SJCRH30 (cell line): ENCODE results near the gene TNFRSF18. TPM values are rescaled to one million over a fixed set of nuclear protein-coding genes. Genes with fewer than 3 reads are reported as not detected.
A peak's percentile ranks its signal among the peaks of the same experiment; 100 is the strongest.

Source experiments
- DNase-seq, 2 experiments: peaks; one replicate each; pipeline ENCODE4 v3.0.0-alpha.2; 2015 to 2020
- H3K27ac ChIP-seq: fragments of 250-450 bp; sonication (Bioruptor Pico); 2 replicates; pipeline ENCODE4 v1.5.1; 2020; ENCODE audit warnings: mild to moderate bottlenecking, moderate library complexity
- H3K27me3 ChIP-seq: fragments of 250-450 bp; sonication (Bioruptor Pico); 2 replicates; pipeline ENCODE4 v1.5.1; 2020; ENCODE audit warnings: mild to moderate bottlenecking, moderate library complexity
- H3K36me3 ChIP-seq: fragments of 250-450 bp; sonication (Bioruptor Pico); 2 replicates; pipeline ENCODE4 v1.5.1; 2020; ENCODE audit warnings: mild to moderate bottlenecking, moderate library complexity
- H3K4me1 ChIP-seq: fragments of 250-450 bp; sonication (Bioruptor Pico); 2 replicates; pipeline ENCODE4 v1.5.1; 2020; ENCODE audit warnings: mild to moderate bottlenecking, moderate library complexity
- H3K4me3 ChIP-seq: fragments of 250-450 bp; sonication (Bioruptor Pico); 2 replicates; pipeline ENCODE4 v1.5.1; 2020; ENCODE audit warnings: mild to moderate bottlenecking, moderate library complexity
- H3K9me3 ChIP-seq: fragments of 250-450 bp; sonication (Bioruptor Pico); replicated peaks from 2 replicates; pipeline ENCODE4 v1.5.1; 2020; ENCODE audit warnings: mild to moderate bottlenecking, moderate library complexity
- total RNA-seq: library from RNA; depleted of rRNA; stranded (reverse); fragments of >200 nt; shearing (Covaris generic); gene quantifications from 2 replicates; pipeline ENCODE4 v1.2.3, GENCODE V29; 2014

TNFRSF18 gene
- total RNA-seq, 1 experiment from 2014 or later: 0.93 TPM

DNA sequence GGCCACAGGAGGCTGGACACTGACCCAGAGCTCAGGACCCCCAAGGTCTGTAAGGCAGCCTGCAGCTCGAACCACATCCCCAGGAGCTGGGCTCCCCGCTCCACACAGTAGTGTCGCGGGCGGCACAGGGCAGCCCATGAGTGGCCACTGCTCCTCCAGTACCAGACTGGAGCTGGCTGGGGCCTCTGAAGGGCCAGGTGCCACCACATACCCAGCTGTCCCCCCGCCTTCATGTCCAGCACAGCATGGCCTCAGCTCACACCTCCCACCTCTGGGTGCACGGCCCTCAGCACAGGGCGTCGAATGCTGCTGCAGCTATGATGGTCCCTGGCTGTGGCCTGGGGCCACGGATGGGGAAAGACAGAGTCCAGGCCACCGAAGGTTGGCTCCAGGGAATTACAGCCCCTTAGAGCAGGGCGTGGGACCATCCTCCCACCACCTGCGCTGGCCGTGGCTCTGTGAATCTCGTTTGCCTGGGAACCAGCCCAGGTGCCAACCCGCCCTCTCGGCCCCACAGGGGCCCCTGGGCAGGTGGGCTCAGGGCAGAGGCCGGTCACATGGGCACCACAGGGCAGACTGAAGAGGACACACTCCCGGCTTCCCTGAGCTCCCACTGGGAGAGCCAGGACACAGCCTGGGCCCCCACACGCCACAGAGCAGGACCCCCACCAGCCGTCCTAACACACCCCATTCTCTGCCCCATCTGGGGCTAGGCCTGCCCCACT is 9.7 kb upstream of the TNFRSF18 start:
- Histone ChIP-seq H3K9me3 (no peaks in the 10 kb centered on the region), H3K27me3 (no peaks in the 10 kb centered on the region), H3K36me3 (peaks cover 36% of the 10 kb centered on the region), H3K4me1 (peaks cover 13% of the 10 kb centered on the region; the same call in 1 of the 2 replicates), H3K27ac (no peak overlapping the region), H3K4me3 (no peak overlapping the region)
- DNase-seq: no peak

DNA sequence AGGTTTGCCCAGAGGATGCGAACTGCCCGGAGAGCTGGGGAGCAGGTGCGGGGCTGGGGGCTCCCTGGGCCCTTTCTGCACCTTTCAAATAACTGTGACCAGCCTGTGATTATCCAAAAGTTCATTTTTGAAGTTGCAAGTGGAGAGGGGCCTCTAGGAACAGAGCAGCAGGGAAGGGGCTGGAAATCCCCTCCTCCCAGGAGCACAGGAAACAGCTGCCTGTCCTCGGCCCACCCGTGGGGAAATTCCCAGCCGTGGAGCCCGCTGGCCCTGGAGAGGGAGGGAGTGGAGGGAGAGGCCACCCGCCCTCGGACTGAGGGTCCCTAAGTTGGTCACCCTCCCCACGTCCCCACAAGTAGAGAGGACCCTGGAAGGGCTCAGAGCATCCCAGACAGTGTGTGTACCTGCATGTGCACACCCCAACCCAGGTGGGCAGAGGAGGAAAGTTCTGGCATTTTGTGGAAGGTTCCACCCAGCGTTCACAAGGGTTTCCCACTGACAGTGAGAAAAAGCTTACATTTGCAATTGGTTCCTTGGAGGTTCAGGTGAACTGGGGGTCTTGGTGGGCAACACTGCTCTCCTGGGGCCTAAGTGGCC is 8.8 kb upstream of the TNFRSF18 start:
- Histone ChIP-seq H3K27ac (no peak overlapping the region), H3K27me3 (no peaks in the 10 kb centered on the region), H3K9me3 (no peaks in the 10 kb centered on the region), H3K4me3 (no peak overlapping the region), H3K4me1 (peaks cover 13% of the 10 kb centered on the region; the same call in 1 of the 2 replicates), H3K36me3 (peaks cover 28% of the 10 kb centered on the region)
- DNase-seq: no peak

DNA sequence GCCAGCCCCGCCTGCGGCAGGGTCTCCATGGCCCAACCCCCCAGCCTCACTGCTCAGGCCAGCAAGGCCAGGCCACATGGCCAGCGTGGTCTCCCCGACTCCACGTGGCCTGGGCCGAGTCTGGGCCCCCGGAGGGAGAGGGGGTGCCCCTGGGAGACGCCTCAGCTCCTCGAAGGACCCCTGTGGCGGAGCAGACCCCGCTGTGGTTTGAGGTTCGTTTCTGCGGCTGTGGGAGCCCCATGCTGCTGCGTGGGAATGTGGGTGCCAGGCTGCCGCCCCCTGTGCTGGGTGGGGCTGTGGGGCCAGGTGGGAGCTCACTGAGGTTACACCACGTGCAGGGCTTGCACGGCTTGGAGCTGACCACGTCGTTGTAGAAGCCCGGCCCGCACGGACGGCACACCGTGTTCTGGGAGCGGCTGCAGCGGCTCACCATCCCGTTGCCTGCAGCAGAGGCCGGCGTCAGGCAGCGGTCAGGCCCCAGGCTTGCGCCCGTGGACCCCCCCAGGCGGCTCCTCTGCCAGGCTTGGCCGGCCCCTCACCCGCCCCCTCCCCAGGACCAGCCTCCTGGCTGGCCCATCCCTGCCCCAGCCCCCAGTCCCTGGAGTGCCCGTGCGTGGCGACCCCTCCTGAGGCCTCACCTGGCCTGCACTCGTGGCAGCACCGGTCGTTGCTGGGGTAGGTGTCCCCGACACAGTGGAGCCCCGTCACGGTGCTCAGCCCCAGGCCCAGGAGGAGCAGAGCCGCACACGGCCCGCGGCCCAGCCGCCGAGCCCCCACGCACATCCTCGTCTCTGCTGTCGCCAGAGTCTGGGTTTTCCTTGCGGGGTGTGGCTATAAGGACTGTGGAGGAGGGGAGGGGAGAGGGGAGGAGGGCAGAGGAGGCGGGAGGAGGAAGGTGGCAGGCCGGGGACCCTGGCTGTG is 7.2 kb upstream of the TNFRSF18 start, which contains the start of gene TNFRSF4:
TSS of gene TNFRSF4 (minus strand) at position 809 of the 921 bp plus-strand sequence. CDS start at position 783, 26 bp downstream.
- Histone ChIP-seq H3K4me1 (peaks cover 21% of the 10 kb centered on the region; the same call in 1 of the 2 replicates), H3K36me3 (peaks cover 15% of the 10 kb centered on the region), H3K4me3 (peak within 1 kb of the TSS; percentile 57), H3K27me3 (no peaks in the 10 kb centered on the region), H3K9me3 (no peaks in the 10 kb centered on the region), H3K27ac (no peak within 1 kb of the TSS; the same call in 1 of the 2 replicates)
- DNase-seq: no peak

DNA sequence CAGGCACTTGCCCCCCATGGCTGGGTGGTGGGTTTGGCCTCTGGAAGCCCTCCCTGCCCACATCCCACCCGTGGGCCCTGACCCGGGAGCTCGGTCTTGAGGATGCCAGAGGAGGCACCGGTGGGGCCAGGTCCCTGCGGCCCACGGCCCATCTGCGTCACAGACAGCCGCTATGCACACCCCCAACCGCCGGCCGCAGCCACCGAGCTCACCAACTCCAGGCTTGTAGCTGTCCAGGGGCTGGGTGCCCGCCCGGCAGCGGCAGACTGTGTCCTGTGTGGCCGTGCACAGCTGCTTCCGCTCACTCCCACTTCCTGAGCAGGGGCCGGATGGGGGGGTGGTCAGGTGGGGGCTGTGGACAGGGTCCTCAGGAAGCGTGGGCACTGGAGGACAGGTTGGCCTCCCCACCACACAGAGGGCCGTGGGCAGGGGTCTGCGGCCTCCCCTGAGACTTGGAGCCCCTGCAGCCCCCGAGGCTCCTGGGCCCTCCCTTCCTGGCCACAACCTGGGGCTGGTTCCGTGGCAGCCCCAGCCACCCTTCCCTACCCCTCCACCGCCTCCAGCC is 6.5 kb upstream of the TNFRSF18 start:
- peaks cover 25% of the 10 kb centered on the region for H3K4me1 ChIP-seq
- H3K9me3 ChIP-seq: no peaks in the 10 kb centered on the region
- no peaks in the 10 kb centered on the region for H3K27me3 ChIP-seq
- H3K4me3 ChIP-seq: peak overlapping the region; percentile 57
- peaks cover 7% of the 10 kb centered on the region for H3K36me3 ChIP-seq
- peak; percentile 86 to 88 for DNase-seq
- H3K27ac ChIP-seq: peak overlapping the region; percentile 30; the same call in 1 of the 2 replicates

DNA sequence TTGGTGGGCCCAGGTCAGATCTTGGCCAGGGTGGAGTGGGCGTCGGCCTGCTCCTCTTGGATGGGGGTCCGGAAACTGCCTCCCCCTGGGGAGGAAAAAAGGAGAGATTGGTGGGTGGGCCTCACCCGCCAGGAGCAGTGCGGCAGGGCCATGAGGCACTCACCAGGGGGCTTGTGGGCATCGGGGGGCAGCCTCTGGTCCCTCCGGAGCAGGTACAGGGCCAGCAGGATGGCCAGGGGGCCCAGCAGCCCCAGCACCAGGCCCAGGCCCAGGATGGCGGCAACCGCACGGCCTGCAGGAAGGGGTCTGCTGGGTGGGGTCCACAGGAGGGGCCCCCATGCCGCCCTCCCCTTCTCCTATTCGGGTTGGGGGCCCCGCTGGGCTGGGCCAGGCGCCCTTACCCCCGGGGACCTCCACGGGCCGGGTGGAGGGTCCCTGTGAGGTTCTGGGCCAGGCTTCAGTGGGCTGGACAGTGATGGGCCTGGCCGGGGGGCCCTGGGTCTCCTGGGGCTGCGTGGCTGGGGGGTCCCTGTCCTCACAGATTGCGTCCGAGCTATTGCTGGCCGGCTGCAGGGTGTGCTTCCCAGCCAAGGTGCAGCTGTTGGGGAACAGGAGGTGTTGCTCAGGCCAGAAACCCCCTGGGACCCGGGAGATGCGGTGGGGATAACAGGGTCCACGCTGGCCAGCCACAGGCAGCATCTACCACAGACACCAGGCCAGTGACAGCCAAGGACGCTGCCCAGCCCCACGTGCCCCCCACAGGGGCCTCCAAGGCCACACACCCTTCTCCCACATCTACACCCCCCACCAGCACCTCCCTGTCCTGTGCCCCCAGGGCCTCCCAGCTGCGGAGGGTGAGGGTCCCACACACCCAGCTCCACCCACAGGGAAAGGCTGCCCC is 5.4 kb upstream of the TNFRSF18 start:
- Histone ChIP-seq H3K36me3 (peaks cover under 1% of the 10 kb centered on the region; the same call in 1 of the 2 replicates), H3K9me3 (no peaks in the 10 kb centered on the region), H3K4me3 (peak overlapping the region; percentile 18; the same call in 1 of the 2 replicates), H3K27ac (no peak overlapping the region), H3K4me1 (peaks cover 31% of the 10 kb centered on the region), H3K27me3 (no peaks in the 10 kb centered on the region)
- DNase-seq: peak; percentile 78 to 87

DNA sequence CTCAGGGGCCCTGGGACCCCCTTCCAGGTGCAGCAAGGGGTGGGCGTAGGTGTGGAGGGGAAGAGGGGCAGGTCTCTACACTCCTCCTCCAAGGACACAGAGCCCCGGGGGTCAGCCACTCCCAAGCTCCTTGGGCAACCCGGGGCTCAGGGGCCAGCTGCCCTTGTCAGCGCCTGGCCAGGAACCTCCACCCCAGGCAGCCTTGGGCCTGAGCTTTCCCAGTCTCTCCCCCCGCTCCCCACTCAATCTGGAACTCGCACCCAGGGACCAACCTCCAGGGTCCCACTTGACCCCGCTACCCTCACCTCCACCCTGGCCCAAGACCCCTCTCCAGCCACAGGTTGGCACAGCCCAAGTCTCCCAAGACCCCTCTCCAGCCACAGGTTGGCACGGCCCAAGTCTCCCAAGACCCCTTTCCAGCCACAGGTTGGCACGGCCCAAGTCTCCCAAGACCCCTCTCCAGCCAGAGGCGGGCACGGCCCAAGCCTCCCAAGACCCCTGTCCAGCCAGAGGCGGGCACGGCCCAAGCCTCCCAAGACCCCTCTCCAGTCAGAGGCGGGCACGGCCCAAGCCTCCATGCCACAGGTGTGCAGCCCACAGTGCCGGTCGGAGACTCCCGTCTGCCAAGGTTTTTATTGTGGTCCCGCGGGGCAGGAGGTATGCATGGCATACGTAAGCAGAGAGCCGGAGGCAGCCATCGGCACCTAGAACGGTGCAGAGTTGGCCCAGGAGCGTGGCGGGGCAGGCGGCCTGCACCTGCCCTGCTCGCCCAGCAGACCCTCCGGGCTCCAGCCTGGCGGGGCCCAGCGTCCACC is 4.5 kb upstream of the TNFRSF18 start:
- no peak for DNase-seq
- Histone ChIP-seq H3K27me3 (no peaks in the 10 kb centered on the region), H3K4me1 (peaks cover 34% of the 10 kb centered on the region), H3K4me3 (no peak overlapping the region), H3K36me3 (no peaks in the 10 kb centered on the region), H3K27ac (no peak overlapping the region), H3K9me3 (no peaks in the 10 kb centered on the region)

DNA sequence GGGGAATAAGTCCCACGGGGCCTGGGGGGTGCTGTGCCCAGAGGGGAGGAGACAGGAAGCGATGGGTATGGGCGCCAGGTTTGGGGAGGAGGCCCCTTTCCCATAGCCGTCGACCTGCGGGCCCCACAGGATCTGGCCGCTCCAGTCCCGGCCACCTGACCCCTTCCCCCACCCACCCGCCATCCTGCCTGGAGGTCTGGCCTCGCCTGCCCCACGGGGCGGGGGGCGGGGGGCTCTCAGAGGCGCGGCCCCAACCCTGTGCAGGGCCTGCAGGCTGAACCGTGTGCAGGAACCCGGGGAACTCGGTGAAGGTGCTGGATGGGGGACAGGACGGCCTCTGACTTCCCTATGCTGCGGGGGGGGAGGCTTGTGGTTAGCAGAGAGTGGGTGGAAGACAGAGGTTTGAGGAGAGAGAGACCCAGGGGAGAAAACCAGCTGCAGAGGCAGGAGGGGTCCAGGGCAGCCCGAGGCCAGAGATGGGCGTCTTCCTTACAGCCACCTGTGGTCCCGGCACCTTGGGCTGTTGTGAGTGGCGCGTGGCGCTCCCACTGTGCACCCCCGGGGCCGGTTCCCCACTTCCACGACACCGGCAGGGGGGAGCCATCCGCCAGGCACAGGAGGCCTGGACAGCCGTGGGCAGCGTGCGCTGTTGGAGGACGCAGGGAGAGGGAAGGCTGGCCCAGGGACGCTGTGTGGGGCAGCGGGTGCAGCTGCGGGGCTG is 2.5 kb upstream of the TNFRSF18 start:
- Histone ChIP-seq H3K4me1 (peaks cover 51% of the 10 kb centered on the region), H3K4me3 (peak overlapping the region; percentile 44), H3K27ac (peak overlapping the region; percentile 73), H3K9me3 (no peaks in the 10 kb centered on the region), H3K36me3 (no peaks in the 10 kb centered on the region), H3K27me3 (no peaks in the 10 kb centered on the region)
- peak; percentile 90 to 91 for DNase-seq

DNA sequence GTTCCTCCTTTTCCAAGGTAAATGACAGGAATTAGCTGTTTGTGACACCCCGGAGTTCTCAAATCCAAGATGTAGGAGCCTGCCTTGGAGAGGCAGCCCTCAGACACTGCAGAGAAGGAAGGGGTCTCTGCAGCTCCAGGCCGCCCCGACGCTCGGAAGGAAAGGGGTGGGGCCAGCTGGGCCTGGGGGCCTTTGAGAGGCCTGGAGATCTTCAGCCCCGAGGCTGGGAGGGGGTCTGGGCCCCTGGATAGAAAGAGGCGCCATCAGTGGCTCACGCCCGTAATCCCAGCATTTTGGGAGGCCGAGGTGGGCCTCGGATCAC is 1.1 kb upstream of the TNFRSF18 start:
- Histone ChIP-seq H3K4me3 (no peak overlapping the region), H3K27me3 (no peaks in the 10 kb centered on the region), H3K27ac (peak overlapping the region; percentile 73), H3K9me3 (no peaks in the 10 kb centered on the region), H3K4me1 (peaks cover 47% of the 10 kb centered on the region), H3K36me3 (no peaks in the 10 kb centered on the region)
- no peak for DNase-seq

DNA sequence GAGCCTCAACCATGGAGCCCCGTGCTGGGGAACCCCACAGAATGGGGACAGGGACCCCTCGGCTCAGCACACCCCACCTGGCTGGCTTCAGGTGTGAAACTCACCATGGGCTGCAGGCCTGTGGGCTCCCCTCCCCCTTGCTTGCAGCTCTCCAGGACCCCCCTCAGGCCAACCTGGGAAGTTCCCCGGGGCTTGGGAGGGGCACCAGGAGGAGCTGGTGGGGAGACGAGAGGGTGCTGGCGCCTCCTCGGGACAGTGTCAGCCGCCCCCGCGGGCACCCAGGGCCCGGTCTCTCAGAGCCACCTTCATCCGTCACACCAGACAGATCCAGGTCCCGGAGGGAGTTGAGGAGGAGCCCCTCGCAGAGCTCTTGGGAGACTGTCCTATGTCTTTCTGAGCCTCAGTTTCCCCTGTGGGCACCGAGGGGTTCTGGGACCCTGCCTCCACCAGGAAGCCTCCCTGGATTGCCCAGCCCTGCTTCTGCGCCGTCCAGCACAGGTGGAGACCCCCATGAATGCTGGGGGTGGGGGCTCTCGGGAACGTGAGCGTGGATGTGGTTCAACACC is 657 bp upstream of the TNFRSF18 start:
- no peaks in the 10 kb centered on the region for H3K36me3 ChIP-seq
- H3K4me1 ChIP-seq: peaks cover 45% of the 10 kb centered on the region
- no peak overlapping the region for H3K4me3 ChIP-seq
- H3K27me3 ChIP-seq: no peaks in the 10 kb centered on the region
- no peaks in the 10 kb centered on the region for H3K9me3 ChIP-seq
- no peak overlapping the region for H3K27ac ChIP-seq
- DNase-seq: no peak

DNA sequence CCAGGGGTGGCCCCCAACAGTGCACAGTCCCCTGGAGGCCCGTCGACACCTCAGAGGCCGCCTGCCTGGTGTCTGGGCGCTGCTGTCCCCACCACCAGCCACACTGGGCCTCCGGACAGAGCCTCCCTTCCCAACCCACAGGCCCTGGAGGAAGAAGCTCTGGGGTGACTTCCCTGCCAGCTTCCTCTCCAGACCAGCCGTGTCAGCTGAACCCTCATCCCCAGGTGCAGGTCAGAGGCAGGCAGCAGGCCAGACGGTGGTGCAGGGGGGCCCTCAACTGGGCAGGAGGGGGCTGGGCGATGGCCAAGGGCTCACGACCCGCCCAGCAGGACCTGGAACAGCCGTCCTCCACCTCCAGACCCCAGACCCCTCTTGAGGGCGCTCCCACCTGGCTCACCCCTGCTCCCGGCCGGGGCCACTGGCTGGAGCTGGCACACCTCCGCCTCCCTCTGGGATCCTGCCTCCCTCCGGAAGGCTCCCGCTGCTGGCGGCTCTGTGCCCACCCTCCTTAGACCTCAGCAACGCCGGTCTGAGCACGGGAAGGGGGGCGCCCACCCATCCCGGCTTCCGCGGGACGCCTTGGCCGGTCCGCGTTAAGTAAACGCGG is 520 bp downstream of the TNFRSF18 start:
- DNase-seq: no peak
- Histone ChIP-seq H3K36me3 (no peaks in the 10 kb centered on the region), H3K9me3 (no peaks in the 10 kb centered on the region), H3K27ac (peak overlapping the region; percentile 20), H3K4me1 (peaks cover 40% of the 10 kb centered on the region), H3K27me3 (no peaks in the 10 kb centered on the region), H3K4me3 (no peak overlapping the region)

DNA sequence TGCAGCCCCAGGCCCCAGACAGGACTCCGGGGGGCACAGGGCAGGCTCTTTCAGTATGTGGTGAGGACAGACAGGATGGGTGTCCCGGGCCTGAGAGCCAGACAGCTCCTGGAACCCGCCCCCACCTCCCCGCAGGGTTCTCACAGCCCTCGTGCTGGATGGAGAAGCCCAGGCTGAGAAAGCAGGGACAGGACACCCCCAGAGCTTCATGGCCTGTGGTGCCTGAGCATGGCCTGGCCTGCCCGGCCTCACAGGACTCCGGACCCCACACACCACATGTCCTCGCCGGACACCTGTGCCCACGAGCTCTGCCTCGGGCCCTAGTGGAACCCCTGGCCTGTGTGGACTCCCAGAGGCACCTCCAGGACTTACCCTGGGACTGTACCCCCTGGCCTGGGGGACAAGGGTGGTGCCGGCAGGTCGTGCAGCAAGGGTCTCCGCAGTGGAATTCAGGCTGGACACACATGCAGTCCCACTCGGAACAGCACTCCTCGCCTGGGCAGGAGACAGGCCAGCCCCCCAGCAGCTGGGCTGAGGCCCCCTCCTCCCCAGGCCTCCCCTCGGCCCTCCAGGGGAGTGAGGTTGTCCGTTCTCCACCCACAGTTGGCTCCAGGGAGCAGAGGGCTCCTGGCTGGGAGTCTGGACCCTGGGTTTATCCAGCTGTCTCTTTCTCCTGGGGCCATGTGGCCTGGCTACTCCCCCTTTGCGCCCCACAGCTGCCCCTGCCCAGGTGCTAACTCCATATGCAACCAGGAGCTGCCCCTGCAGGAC is 1.2 kb downstream of the TNFRSF18 start:
- H3K27me3 ChIP-seq: peaks cover 5% of the 10 kb centered on the region
- H3K9me3 ChIP-seq: no peaks in the 10 kb centered on the region
- DNase-seq: peak; percentile 74 to 83
- no peaks in the 10 kb centered on the region for H3K36me3 ChIP-seq
- no peak overlapping the region for H3K4me3 ChIP-seq
- peaks cover 47% of the 10 kb centered on the region for H3K4me1 ChIP-seq
- peak overlapping the region; percentile 20 for H3K27ac ChIP-seq
